ENCODE data around the gene IFFO2. TPM values are rescaled to one million over a fixed set of nuclear protein-coding genes. Genes with fewer than 3 reads are reported as not detected.

IFFO2 gene
- total and polyA plus RNA-seq, 4 donors, result 0.88 to 7.4 (median 3.0) TPM

GRCh38 chr1:18922319-18922726 lies 34.2 kb downstream of the IFFO2 start:
- peak overlapping the region; percentile 68 to 78 for H3K27ac ChIP-seq (ENCODE audit: low read depth in 1 of 2, low read length in 2 of 2)
- WGBS, result 16% methylated on average over 8 of the region's 8 CpGs

GRCh38 chr1:18921516-18922251 lies 34.8 kb downstream of the IFFO2 start:
- Histone ChIP-seq H3K9me3 (ENCODE audit: control insufficient read depth in 4 of 4, low read length in 3 of 4) (no peaks in the 10 kb centered on the region), H3K36me3 (ENCODE audit: control insufficient read depth in 4 of 4, insufficient read depth in 3 of 4, low read depth in 1 of 4, low read length in 3 of 4) (peaks cover 0 to 12% (median 4%) of the 10 kb centered on the region in 4 donors), H3K4me3 (ENCODE audit: low read depth in 1 of 3, low read length in 3 of 3) (no peak overlapping the region), H3K9ac (ENCODE audit: low read depth in 1 of 2, low read length in 2 of 2) (peak overlapping the region in 1 of 2 donors; percentile 10), H3K27me3 (ENCODE audit: control insufficient read depth in 4 of 4, insufficient read depth in 4 of 4, low read length in 3 of 4) (no peaks in the 10 kb centered on the region), H3K4me1 (ENCODE audit: control insufficient read depth in 4 of 4, insufficient read depth in 4 of 4, low read length in 3 of 4) (peaks cover 9 to 22% (median 15%) of the 10 kb centered on the region in 4 donors), H3K27ac (ENCODE audit: low read depth in 1 of 2, low read length in 2 of 2) (peak overlapping the region; percentile 68 to 78)
- 79% methylated on average over 17 of the region's 17 CpGs for WGBS
- DNase-seq (ENCODE audit: low spot score), result no peak
- TF ChIP-seq CTCF (IDR thresholded peaks at IDR 0.05; ENCODE audit: low read depth, low read length, missing input control), result peak; percentile 5
- no peak for TF ChIP-seq REST (IDR thresholded peaks at IDR 0.05)
- no peak for TF ChIP-seq FOXA1 (IDR thresholded peaks at IDR 0.05)
- TF ChIP-seq GABPA (IDR thresholded peaks at IDR 0.05 in 1 of 2, conservative IDR thresholded peaks at IDR 0.05 in 1 of 2), result no peak

More at GRCh38 chr1:18922319-18922726, 34.2 kb downstream of the IFFO2 start:
- H3K4me1 ChIP-seq (ENCODE audit: control insufficient read depth in 4 of 4, insufficient read depth in 4 of 4, low read length in 3 of 4), result peaks cover 9 to 26% (median 18%) of the 10 kb centered on the region in 4 donors
- H3K4me3 ChIP-seq (ENCODE audit: low read depth in 1 of 3, low read length in 3 of 3), result no peak overlapping the region
- peak overlapping the region in 1 of 2 donors; percentile 39 for H3K9ac ChIP-seq (ENCODE audit: low read depth in 1 of 2, low read length in 2 of 2)
- peak; percentile 52 for TF ChIP-seq SP1 (IDR thresholded peaks at IDR 0.05)
- peak; percentile 38 for TF ChIP-seq CTCF (IDR thresholded peaks at IDR 0.05; ENCODE audit: low read depth, low read length, missing input control)
- no peak for TF ChIP-seq REST (IDR thresholded peaks at IDR 0.05)
- TF ChIP-seq ATF3 (IDR thresholded peaks at IDR 0.05), result peak; percentile 69
- TF ChIP-seq TAF1 (conservative IDR thresholded peaks at IDR 0.05), result no peak
- peak in 1 of 2 donors; percentile 29 for TF ChIP-seq EGR1 (IDR thresholded peaks at IDR 0.05; ENCODE audit: low read depth in 2 of 2)
- TF ChIP-seq JUND (IDR thresholded peaks at IDR 0.05), result peak; percentile 70 to 72
- peak; percentile 19 to 55 for TF ChIP-seq RXRA (IDR thresholded peaks at IDR 0.05)
- peak; percentile 29 for TF ChIP-seq YY1 (IDR thresholded peaks at IDR 0.05)
- TF ChIP-seq RAD21 (IDR thresholded peaks at IDR 0.05), result peak; percentile 59 to 67
- DNase-seq (ENCODE audit: low spot score), result peak; percentile 46
- H3K36me3 ChIP-seq (ENCODE audit: control insufficient read depth in 4 of 4, insufficient read depth in 3 of 4, low read depth in 1 of 4, low read length in 3 of 4), result peaks cover 0 to 10% (median 3%) of the 10 kb centered on the region in 4 donors
- no peaks in the 10 kb centered on the region for H3K9me3 ChIP-seq (ENCODE audit: control insufficient read depth in 4 of 4, low read length in 3 of 4)
- H3K27me3 ChIP-seq (ENCODE audit: control insufficient read depth in 4 of 4, insufficient read depth in 4 of 4, low read length in 3 of 4), result no peaks in the 10 kb centered on the region

Measured in liver (tissue), 9 donors.